ENCODE results near the gene TRMT6. TPM values are rescaled to one million over a fixed set of nuclear protein-coding genes. Genes with fewer than 3 reads are reported as not detected.

TRMT6 gene
- polyA plus RNA-seq (2012; ENCODE audit: missing spikeins): 14.6 TPM

GRCh38 chr20:5950271-5951031 lies at the start of gene TRMT6, which contains the start of gene MCM8:
TRMT6 (minus strand) TSS chr20:5950533; CDS start chr20:5950405, 128 bp downstream.
MCM8 (plus strand) TSS chr20:5950652; CDS start chr20:5952016, 1,364 bp downstream.
- DNase-seq (ENCODE audit: insufficient read length): peak; percentile 78
- peak; percentile 99 for FAIRE-seq
- peak; percentile 75; the same call in 1 of the 2 replicates for TF ChIP-seq TAF1 (IDR thresholded peaks at IDR 0.05; ENCODE audit: borderline replicate concordance, low read depth, low read length)
- TF ChIP-seq POLR2A (IDR thresholded peaks at IDR 0.05; ENCODE audit: low read depth, low read length): peak; percentile 87
- TF ChIP-seq POLR2AphosphoS5 (IDR thresholded peaks at IDR 0.05; ENCODE audit: low read depth, low read length): peak; percentile 80

GRCh38 chr20:5999783-6000182 lies 49.5 kb upstream of the TRMT6 start:
- FAIRE-seq (no peak), DNase-seq (ENCODE audit: insufficient read length) (no peak)
- TF ChIP-seq POLR2AphosphoS5 (IDR thresholded peaks at IDR 0.05; ENCODE audit: low read depth, low read length) (no peak), POLR2A (IDR thresholded peaks at IDR 0.05; ENCODE audit: low read depth, low read length) (no peak), TAF1 (IDR thresholded peaks at IDR 0.05; ENCODE audit: borderline replicate concordance, low read depth, low read length) (no peak)

- peak; percentile 77 for FAIRE-seq
- DNase-seq (ENCODE audit: insufficient read length): peak; percentile 15
- no peak for TF ChIP-seq POLR2AphosphoS5 (IDR thresholded peaks at IDR 0.05; ENCODE audit: low read depth, low read length)
Measured at GRCh38 chr20:5996765-5997164, 46.4 kb upstream of the TRMT6 start.

GRCh38 chr20:5991623-5992441 lies 41.5 kb upstream of the TRMT6 start:
- FAIRE-seq (no peak), DNase-seq (ENCODE audit: insufficient read length) (no peak)
- TF ChIP-seq POLR2A (IDR thresholded peaks at IDR 0.05; ENCODE audit: low read depth, low read length): no peak
- no peak for TF ChIP-seq POLR2AphosphoS5 (IDR thresholded peaks at IDR 0.05; ENCODE audit: low read depth, low read length)
- no peak for TF ChIP-seq TAF1 (IDR thresholded peaks at IDR 0.05; ENCODE audit: borderline replicate concordance, low read depth, low read length)

GRCh38 chr20:5990946-5991345 lies 40.6 kb upstream of the TRMT6 start:
- FAIRE-seq (peak; percentile 40), DNase-seq (ENCODE audit: insufficient read length) (no peak)
- TF ChIP-seq POLR2AphosphoS5 (IDR thresholded peaks at IDR 0.05; ENCODE audit: low read depth, low read length) (no peak), POLR2A (IDR thresholded peaks at IDR 0.05; ENCODE audit: low read depth, low read length) (no peak), TAF1 (IDR thresholded peaks at IDR 0.05; ENCODE audit: borderline replicate concordance, low read depth, low read length) (no peak)

- FAIRE-seq (no peak), DNase-seq (ENCODE audit: insufficient read length) (no peak)
- TF ChIP-seq POLR2AphosphoS5 (IDR thresholded peaks at IDR 0.05; ENCODE audit: low read depth, low read length) (no peak), POLR2A (IDR thresholded peaks at IDR 0.05; ENCODE audit: low read depth, low read length) (no peak), TAF1 (IDR thresholded peaks at IDR 0.05; ENCODE audit: borderline replicate concordance, low read depth, low read length) (no peak)
Measured at GRCh38 chr20:5989539-5989938, 39.2 kb upstream of the TRMT6 start.

GRCh38 chr20:5987383-5987782 lies 37.0 kb upstream of the TRMT6 start:
- TF ChIP-seq TAF1 (IDR thresholded peaks at IDR 0.05; ENCODE audit: borderline replicate concordance, low read depth, low read length) (no peak), POLR2AphosphoS5 (IDR thresholded peaks at IDR 0.05; ENCODE audit: low read depth, low read length) (no peak), POLR2A (IDR thresholded peaks at IDR 0.05; ENCODE audit: low read depth, low read length) (no peak)
- FAIRE-seq (no peak), DNase-seq (ENCODE audit: insufficient read length) (no peak)

- FAIRE-seq: no peak
- TF ChIP-seq POLR2AphosphoS5 (IDR thresholded peaks at IDR 0.05; ENCODE audit: low read depth, low read length) (no peak), TAF1 (IDR thresholded peaks at IDR 0.05; ENCODE audit: borderline replicate concordance, low read depth, low read length) (no peak), POLR2A (IDR thresholded peaks at IDR 0.05; ENCODE audit: low read depth, low read length) (0 out of 2 replicates have a peak, but pooled peaks have one; percentile 31)
Measured at GRCh38 chr20:5980720-5981538, 30.6 kb upstream of the TRMT6 start.

GRCh38 chr20:5979801-5980200 lies 29.5 kb upstream of the TRMT6 start:
- TF ChIP-seq POLR2AphosphoS5 (IDR thresholded peaks at IDR 0.05; ENCODE audit: low read depth, low read length): no peak
- no peak for TF ChIP-seq POLR2A (IDR thresholded peaks at IDR 0.05; ENCODE audit: low read depth, low read length)
- no peak for TF ChIP-seq TAF1 (IDR thresholded peaks at IDR 0.05; ENCODE audit: borderline replicate concordance, low read depth, low read length)
- FAIRE-seq (no peak), DNase-seq (ENCODE audit: insufficient read length) (no peak)

More at GRCh38 chr20:5980720-5981538, 30.6 kb upstream of the TRMT6 start:
- DNase-seq (ENCODE audit: insufficient read length): no peak

GRCh38 chr20:5977975-5978374 lies 27.6 kb upstream of the TRMT6 start:
- no peak for FAIRE-seq
- no peak for DNase-seq (ENCODE audit: insufficient read length)
- TF ChIP-seq POLR2A (IDR thresholded peaks at IDR 0.05; ENCODE audit: low read depth, low read length) (no peak), POLR2AphosphoS5 (IDR thresholded peaks at IDR 0.05; ENCODE audit: low read depth, low read length) (no peak), TAF1 (IDR thresholded peaks at IDR 0.05; ENCODE audit: borderline replicate concordance, low read depth, low read length) (no peak)

GRCh38 chr20:5977223-5977622 lies 26.9 kb upstream of the TRMT6 start:
- DNase-seq (ENCODE audit: insufficient read length): no peak
- no peak for TF ChIP-seq POLR2A (IDR thresholded peaks at IDR 0.05; ENCODE audit: low read depth, low read length)
- TF ChIP-seq POLR2AphosphoS5 (IDR thresholded peaks at IDR 0.05; ENCODE audit: low read depth, low read length): no peak
- TF ChIP-seq TAF1 (IDR thresholded peaks at IDR 0.05; ENCODE audit: borderline replicate concordance, low read depth, low read length): no peak

More at GRCh38 chr20:5977223-5977622, 26.9 kb upstream of the TRMT6 start:
- no peak for FAIRE-seq

All from GM12892 (cell line).